ENCODE results near the gene ZNF524.

GRCh38 chr19:55598034-55598433 lies 2.1 kb upstream of the ZNF524 start:
- no peak for TF ChIP-seq CTCF (IDR thresholded peaks at IDR 0.05)
- TF ChIP-seq POLR2A (IDR thresholded peaks at IDR 0.05) = no peak
- no peak for TF ChIP-seq EP300 (IDR thresholded peaks at IDR 0.05)

All from tibial nerve (tissue), 4 donors.